HG02981 (cell line): Measurements from ENCODE around the gene WDPCP.
"Not testable (repeated sequence)": the region's sequence is repeated elsewhere in the genome, so short reads cannot be mapped to it uniquely, and the experiment has no call there.

ENCODE experiments used
- ATAC-seq: cut with Tn5 transposase; IDR thresholded peaks from one replicate; pipeline ENCODE4 v1.9.1; 2021; ENCODE audit warnings: mild to moderate bottlenecking, moderate library complexity; ENCODE audit not compliant: unreplicated experiment

Gene WDPCP

GRCh38 chr2:63469313-63469712 is 119.0 kb downstream of the WDPCP start:
- ATAC-seq: not testable (repeated sequence)

- no peak for ATAC-seq
Measured at GRCh38 chr2:63465633-63466032, 122.6 kb downstream of the WDPCP start.

- ATAC-seq: no peak
Measured at GRCh38 chr2:63463142-63463541, 125.1 kb downstream of the WDPCP start.

- ATAC-seq: no peak
Measured at GRCh38 chr2:63446658-63447057, 141.6 kb downstream of the WDPCP start.

GRCh38 chr2:63444565-63445288 is 143.6 kb downstream of the WDPCP start:
- ATAC-seq: no peak

- ATAC-seq: no peak
Measured at GRCh38 chr2:63440612-63441011, 147.7 kb downstream of the WDPCP start.

- no peak for ATAC-seq
Measured at GRCh38 chr2:63438181-63438580, 150.1 kb downstream of the WDPCP start.

GRCh38 chr2:63436488-63436887 is 151.8 kb downstream of the WDPCP start:
- no peak for ATAC-seq

- ATAC-seq: no peak
Measured at GRCh38 chr2:63435070-63435469, 153.2 kb downstream of the WDPCP start.

GRCh38 chr2:63434024-63435001 is 154.0 kb downstream of the WDPCP start:
- ATAC-seq: no peak

- no peak for ATAC-seq
Measured at GRCh38 chr2:63432373-63432772, 155.9 kb downstream of the WDPCP start.

GRCh38 chr2:63425606-63426005 is 162.7 kb downstream of the WDPCP start:
- no peak for ATAC-seq

GRCh38 chr2:63425079-63425416 is 163.2 kb downstream of the WDPCP start:
- no peak for ATAC-seq

- ATAC-seq: peak; percentile 86
Measured at GRCh38 chr2:63424329-63425078, 163.8 kb downstream of the WDPCP start.

- ATAC-seq: no peak
Measured at GRCh38 chr2:63422556-63422955, 165.7 kb downstream of the WDPCP start.

GRCh38 chr2:63408530-63408929 is 179.7 kb downstream of the WDPCP start:
- ATAC-seq: no peak

GRCh38 chr2:63406641-63407040 is 181.6 kb downstream of the WDPCP start:
- ATAC-seq: no peak

GRCh38 chr2:63403820-63404219 is 184.5 kb downstream of the WDPCP start:
- ATAC-seq: no peak

- not testable (repeated sequence) for ATAC-seq
Measured at GRCh38 chr2:63402889-63403288, 185.4 kb downstream of the WDPCP start.

- no peak for ATAC-seq
Measured at GRCh38 chr2:63399156-63399555, 189.1 kb downstream of the WDPCP start.

- no peak for ATAC-seq
Measured at GRCh38 chr2:63379451-63379850, 208.8 kb downstream of the WDPCP start.
